Activated B cell treated with CpG ODN at 0.5 μM for 24 hours (primary cell): Measurements from ENCODE around the gene LSM7. TPM values are rescaled to one million over a fixed set of nuclear protein-coding genes. Genes with fewer than 3 reads are reported as not detected.
A peak's percentile ranks its signal among the peaks of the same experiment; 100 is the strongest.

Source experiments
- ATAC-seq: fragments of 200-7000 bp; cut with Tn5 transposase; one replicate; pipeline ENCODE4 v1.10.0; 2021; ENCODE audit warnings: low read depth, mild to moderate bottlenecking, moderate library complexity
- CTCF ChIA-PET: fragments of 350-600 bp; sonication (Branson Sonifier 250); formaldehyde crosslinking; loops from one replicate; lab custom pipeline; 2021; ENCODE audit warnings: antibody characterized with exemption; lab: Charles Lee
- POLR2A ChIA-PET: fragments of 350-600 bp; sonication (Branson Sonifier 250); formaldehyde crosslinking; loops from one replicate; lab custom pipeline; 2021; ENCODE audit warnings: antibody characterized with exemption; lab: Charles Lee
- DNase-seq: peaks from one replicate; pipeline ENCODE4 v3.0.0; 2022
- H3K27ac Mint-ChIP-seq: one replicate; pipeline ENCODE4 v1.8.0; 2020; ENCODE audit warnings: mixed read lengths
- H3K27me3 Mint-ChIP-seq: one replicate; pipeline ENCODE4 v1.8.0; 2021; ENCODE audit warnings: mixed read lengths
- H3K36me3 Mint-ChIP-seq: one replicate; pipeline ENCODE4 v1.8.0; 2021; ENCODE audit warnings: low read depth, mixed read lengths
- H3K4me1 Mint-ChIP-seq: one replicate; pipeline ENCODE4 v1.8.0; 2021; ENCODE audit warnings: mixed read lengths
- H3K4me3 Mint-ChIP-seq: one replicate; pipeline ENCODE4 v1.8.0; 2020; ENCODE audit warnings: mild to moderate bottlenecking, mixed read lengths
- H3K9me3 Mint-ChIP-seq: one replicate; pipeline ENCODE4 v1.8.0; 2020; ENCODE audit warnings: mixed read lengths
- intact Hi-C: fragments of 100-400 bp; cut with micrococcal nuclease; formaldehyde crosslinking; loops from one replicate; pipeline ENCODE4 v1.15.1; 2024
- total RNA-seq: library from RNA; stranded (reverse); gene quantifications from 2 replicates; pipeline ENCODE4 v1.2.3, GENCODE V29; 2022
- TF ChIP-seq, protein P1 (sequence below): fragments of 200-600 bp; IDR thresholded peaks from one replicate; pipeline ENCODE4 v1.8.0; 2022; ENCODE audit warnings: antibody characterized with exemption, mild to moderate bottlenecking

LSM7 gene
- total RNA-seq, 1 donor from 2014 or later: 149 TPM

DNA sequence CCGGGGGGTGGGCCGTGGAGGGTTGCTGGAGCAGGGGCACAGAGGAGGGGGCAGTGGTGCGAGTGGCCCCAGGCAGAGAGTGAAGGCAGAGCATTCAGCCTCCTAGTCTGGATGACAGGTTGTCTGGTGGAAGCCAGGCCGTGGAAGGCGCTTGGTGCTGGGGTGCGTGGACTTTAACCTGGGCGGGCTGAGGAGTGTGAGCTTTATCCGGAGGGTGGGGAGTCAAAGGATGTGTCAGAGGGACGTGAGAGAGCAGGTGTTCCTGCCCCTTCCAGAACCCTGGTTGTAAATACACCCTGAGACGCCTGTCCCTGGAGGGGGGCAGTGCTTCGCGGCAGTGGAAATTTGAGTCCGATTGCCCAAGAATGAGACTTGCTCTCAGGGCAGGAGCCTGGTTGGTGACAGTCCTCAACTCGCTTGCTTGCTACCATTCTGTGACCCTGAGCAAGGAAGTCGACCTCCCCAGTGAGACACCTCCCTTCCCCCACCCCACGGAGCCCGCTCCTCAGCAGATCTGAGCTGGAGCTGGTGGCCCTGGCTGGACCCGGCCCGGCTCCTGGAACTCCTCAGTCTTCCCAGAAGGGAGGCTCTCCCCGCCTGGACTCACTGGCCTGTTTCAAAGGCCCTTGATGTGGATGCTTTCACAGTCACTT is 2.4 kb upstream of the LSM7 start:
- TF ChIP-seq, protein P1, sequence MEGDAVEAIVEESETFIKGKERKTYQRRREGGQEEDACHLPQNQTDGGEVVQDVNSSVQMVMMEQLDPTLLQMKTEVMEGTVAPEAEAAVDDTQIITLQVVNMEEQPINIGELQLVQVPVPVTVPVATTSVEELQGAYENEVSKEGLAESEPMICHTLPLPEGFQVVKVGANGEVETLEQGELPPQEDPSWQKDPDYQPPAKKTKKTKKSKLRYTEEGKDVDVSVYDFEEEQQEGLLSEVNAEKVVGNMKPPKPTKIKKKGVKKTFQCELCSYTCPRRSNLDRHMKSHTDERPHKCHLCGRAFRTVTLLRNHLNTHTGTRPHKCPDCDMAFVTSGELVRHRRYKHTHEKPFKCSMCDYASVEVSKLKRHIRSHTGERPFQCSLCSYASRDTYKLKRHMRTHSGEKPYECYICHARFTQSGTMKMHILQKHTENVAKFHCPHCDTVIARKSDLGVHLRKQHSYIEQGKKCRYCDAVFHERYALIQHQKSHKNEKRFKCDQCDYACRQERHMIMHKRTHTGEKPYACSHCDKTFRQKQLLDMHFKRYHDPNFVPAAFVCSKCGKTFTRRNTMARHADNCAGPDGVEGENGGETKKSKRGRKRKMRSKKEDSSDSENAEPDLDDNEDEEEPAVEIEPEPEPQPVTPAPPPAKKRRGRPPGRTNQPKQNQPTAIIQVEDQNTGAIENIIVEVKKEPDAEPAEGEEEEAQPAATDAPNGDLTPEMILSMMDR: no peak
- no peak for DNase-seq
- ChIA-PET POLR2A (interaction anchor here (2.0 to 2.2 kb wide), 2 partner anchors 58 to 61 kb away, joined by 7 to 12 read pairs; no protein-coding TSS in a partner anchor), CTCF (interaction anchor here (0.7 kb wide), 1 partner anchor 97 kb away, joined by 3 read pairs; the partner anchor contains the start of gene TIMM13)
- Mint-ChIP-seq H3K27me3 (no peaks in the 10 kb centered on the region), H3K4me1 (peaks cover 76% of the 10 kb centered on the region), H3K9me3 (no peaks in the 10 kb centered on the region), H3K4me3 (peak overlapping the region; percentile 41), H3K27ac (peak overlapping the region; percentile 97), H3K36me3 (peaks cover 23% of the 10 kb centered on the region)
- intact Hi-C loops: loop anchor here (5.0 kb wide), 1 partner anchor 292 kb away; no protein-coding TSS in a partner anchor
- no peak for ATAC-seq

DNA sequence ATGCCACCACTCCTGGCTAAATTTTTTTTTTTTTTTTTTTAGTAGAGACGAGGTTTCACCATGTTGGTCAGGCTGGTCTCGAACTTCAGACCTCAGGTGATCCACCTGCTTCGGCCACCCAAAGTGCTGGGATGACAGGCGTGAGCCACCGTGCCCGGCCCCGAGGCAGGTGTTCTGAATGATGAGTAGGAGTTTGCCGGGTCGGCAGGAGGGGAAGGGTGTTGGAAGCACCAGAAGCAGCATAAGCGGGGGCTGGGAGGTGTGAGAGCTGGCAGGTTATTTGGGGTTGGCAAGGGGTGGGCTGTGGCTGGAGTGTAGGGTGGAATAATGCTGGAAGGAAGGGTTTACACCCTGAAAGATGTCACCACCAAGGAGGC is 1.9 kb upstream of the LSM7 start:
- ATAC-seq: no peak
- no peak for DNase-seq
- H3K4me3 Mint-ChIP-seq: peak overlapping the region; percentile 41
- peaks cover 79% of the 10 kb centered on the region for H3K4me1 Mint-ChIP-seq
- no peaks in the 10 kb centered on the region for H3K27me3 Mint-ChIP-seq
- POLR2A ChIA-PET: interaction anchor here (0.6 to 0.8 kb wide), 2 partner anchors 24 to 91 kb away, joined by 6 to 7 read pairs; no protein-coding TSS in a partner anchor
- no peaks in the 10 kb centered on the region for H3K9me3 Mint-ChIP-seq
- TF ChIP-seq, protein P1: no peak
- intact Hi-C loops: loop anchor here (5.0 kb wide), 1 partner anchor 292 kb away; no protein-coding TSS in a partner anchor
- H3K27ac Mint-ChIP-seq: peak overlapping the region; percentile 97
- CTCF ChIA-PET: no interaction called here
- H3K36me3 Mint-ChIP-seq: peaks cover 27% of the 10 kb centered on the region

- Mint-ChIP-seq H3K36me3 (peaks cover 32% of the 10 kb centered on the region), H3K4me3 (peak overlapping the region; percentile 100), H3K9me3 (no peaks in the 10 kb centered on the region), H3K27ac (peak overlapping the region; percentile 81), H3K27me3 (no peaks in the 10 kb centered on the region), H3K4me1 (peaks cover 86% of the 10 kb centered on the region)
- POLR2A ChIA-PET: interaction anchor here (0.6 to 2.7 kb wide), 3 partner anchors 11 to 91 kb away, joined by 6 to 19 read pairs (median 7); no protein-coding TSS in a partner anchor
- CTCF ChIA-PET: no interaction called here
- ATAC-seq: no peak
- TF ChIP-seq, protein P1: no peak
- no peak for DNase-seq
- intact Hi-C loops: loop anchor here (5.0 kb wide), 1 partner anchor 177 kb away; the partner anchor contains the start of gene AP3D1
Observed at GRCh38 chr19:2329501-2329916, 1.1 kb upstream of the LSM7 start.

- Mint-ChIP-seq H3K4me1 (peaks cover 89% of the 10 kb centered on the region), H3K9me3 (no peaks in the 10 kb centered on the region), H3K4me3 (peak overlapping the region; percentile 100), H3K27me3 (no peaks in the 10 kb centered on the region), H3K27ac (peak overlapping the region; percentile 81), H3K36me3 (peaks cover 36% of the 10 kb centered on the region)
- ATAC-seq: no peak
- TF ChIP-seq, protein P1: no peak
- POLR2A ChIA-PET: interaction anchor here (1.8 to 2.7 kb wide), 2 partner anchors 10 to 58 kb away, joined by 12 to 19 read pairs; no protein-coding TSS in a partner anchor
- intact Hi-C loops: loop anchor here (5.0 kb wide), 1 partner anchor 177 kb away; the partner anchor contains the start of gene AP3D1
- DNase-seq: no peak
- CTCF ChIA-PET: no interaction called here
Observed at GRCh38 chr19:2329149-2329478, 728 bp upstream of the LSM7 start.

DNA sequence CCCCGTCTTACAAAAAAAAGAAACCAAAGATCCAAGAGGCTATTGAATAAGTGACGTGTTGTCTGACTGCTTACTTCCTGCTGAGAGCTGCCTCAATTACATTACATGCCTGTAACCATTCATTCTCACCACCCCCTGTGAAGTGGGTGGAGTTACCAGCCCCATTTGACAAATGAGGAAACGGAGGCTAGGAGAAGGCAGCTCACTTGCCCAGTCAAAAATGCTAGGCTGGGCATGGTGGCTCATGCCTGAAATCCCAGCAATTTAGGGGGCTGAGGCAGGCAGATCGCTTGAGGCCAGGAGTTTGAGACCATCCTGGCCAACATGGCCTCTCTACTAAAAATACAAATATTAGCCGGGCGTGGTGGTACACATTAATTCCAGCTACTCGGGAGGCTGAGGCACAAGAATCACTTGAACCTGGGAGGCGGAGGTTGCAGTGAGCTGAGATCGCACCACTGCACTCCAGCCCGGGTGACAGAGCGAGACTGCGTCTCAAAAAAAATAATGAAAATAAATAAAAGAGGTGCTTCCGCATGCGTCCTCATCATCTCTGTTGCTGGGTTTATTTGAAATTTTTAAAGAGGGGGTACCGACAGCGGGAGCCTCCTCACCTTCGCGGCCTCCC is 499 bp downstream of the LSM7 start:
- peak overlapping the region; percentile 100 for H3K4me3 Mint-ChIP-seq
- POLR2A ChIA-PET: interaction anchor here (0.5 to 4.5 kb wide), 29 partner anchors 9 to 479 kb away, joined by 3 to 23 read pairs (median 3); partner anchors contain the start of genes DOT1L, GADD45B, LMNB2 and MKNK2
- peaks cover 44% of the 10 kb centered on the region for H3K36me3 Mint-ChIP-seq
- peaks cover 80% of the 10 kb centered on the region for H3K4me1 Mint-ChIP-seq
- H3K27ac Mint-ChIP-seq: peak overlapping the region; percentile 99
- TF ChIP-seq, protein P1: no peak
- CTCF ChIA-PET: no interaction called here
- DNase-seq (no peak), ATAC-seq (peak; percentile 29)
- no peaks in the 10 kb centered on the region for H3K27me3 Mint-ChIP-seq
- no peaks in the 10 kb centered on the region for H3K9me3 Mint-ChIP-seq
- intact Hi-C loops: loop anchor here (5.0 kb wide), 1 partner anchor 176 kb away; the partner anchor contains the start of gene AP3D1
